Stimulated activated CD8-positive, alpha-beta memory T cell treated with anti-CD3 and anti-CD28 coated beads, Interleukin-7, amount 100 ng/mL, for 48 hours (primary cell): ENCODE measurements around the gene TCP11X1.
"Not testable (repeated sequence)": the region's sequence is repeated elsewhere in the genome, so short reads cannot be mapped to it uniquely, and the experiment has no call there.

Experiments
- DNase-seq, 2 donors: peaks; one replicate each; pipeline ENCODE4 v3.0.0-alpha.2; 2020; ENCODE audit warnings: low read depth in 1 of 2; ENCODE audit errors: extremely low read depth in 1 of 2

Gene TCP11X1

DNA sequence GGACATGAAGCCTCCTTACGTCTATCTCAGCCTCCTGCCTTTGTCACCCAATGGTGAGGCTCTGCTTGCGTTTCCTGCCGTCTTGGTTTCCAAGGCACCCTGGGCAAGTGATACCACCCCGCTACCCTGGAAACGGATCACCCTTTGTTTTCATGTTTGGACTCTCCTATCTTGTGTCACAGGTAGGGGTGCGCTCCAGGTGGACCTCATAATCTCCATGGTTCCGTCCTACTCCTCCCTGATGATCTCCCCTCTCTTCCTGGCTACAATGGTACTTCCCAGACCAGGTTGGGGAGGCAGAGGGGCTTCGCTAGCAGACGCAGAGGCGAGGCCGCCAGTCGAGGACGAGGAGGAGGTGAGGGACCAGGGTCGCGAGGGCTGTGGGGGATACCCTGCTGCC is at the start of gene TCP11X1:
Gene TCP11X1 (plus strand): TSS at position 316 of the 400 bp plus-strand sequence.
- not testable (repeated sequence) for DNase-seq

DNA sequence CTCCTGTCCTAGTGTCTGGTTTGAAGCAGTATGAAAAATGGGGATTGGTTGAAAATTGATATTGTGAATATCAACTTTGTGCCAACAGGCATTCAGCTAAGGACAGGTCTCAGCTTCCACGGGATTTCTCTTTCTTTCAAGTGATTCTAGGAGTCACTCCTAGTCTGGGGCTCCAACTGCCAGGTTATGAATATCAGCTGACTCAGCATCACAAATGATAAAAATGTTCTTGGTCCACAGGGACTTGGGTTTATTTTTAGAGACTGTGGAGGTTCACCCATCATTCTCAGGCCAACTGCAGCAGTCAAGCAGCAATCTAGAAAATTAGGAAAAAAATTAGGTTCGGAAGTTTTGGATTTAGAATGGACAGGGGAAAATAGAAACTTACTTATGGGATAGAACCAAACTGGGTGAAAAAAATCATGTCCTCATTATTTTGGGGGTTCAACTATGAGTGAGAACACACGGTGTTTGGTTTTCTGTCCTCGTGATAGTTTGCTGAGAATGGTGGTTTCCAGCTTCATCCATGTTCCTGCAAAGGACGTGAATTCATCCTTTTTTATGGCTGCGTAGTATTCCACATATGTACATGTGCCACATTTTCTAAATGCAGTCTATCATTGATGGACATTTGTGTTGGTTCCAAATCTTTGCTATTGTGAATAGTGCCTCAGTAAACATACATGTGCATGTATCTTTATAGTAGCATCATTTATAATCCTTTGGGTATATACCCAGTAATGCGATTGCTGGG is 29.0 kb upstream of the TCP11X1 start:
- DNase-seq, result no peak

DNA sequence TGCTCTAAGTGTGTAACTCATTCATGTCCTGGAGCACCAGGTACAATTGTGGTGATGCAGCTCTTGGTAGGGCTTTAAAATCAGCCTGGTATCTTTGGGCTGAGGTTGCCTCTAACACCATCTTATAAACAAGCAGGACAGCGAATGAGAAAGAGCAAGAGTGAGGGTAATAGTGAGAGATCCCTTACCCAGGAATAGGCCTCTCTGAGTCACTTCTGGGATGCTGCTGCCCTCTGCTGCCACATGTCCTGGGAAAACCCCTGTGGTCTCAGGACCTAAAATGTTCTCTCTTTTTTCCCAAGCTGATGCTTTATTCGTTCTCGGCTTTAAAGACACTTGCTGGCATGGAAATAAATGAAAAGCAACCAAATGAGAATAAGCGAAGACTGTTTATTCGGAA is 7.2 kb upstream of the TCP11X1 start:
- DNase-seq, result not testable (repeated sequence)

DNA sequence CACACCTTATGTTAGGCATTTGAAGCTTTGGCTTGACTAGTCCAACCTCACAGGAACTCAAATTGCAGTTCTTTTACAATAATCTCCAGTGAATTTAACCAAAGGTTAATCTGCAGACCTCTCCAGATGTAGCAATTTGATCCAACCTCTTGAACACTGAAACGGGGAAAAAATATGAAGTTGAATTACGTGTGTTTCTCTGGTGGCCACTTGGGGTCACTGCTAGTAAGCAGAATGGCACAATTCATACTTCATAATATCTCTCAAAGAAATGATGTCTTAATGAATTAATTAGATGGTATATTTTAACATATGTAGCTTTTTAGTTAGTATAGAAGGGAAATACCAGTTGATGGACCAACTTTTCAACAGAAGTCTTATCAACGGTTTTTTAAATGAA is 1.4 kb downstream of the TCP11X1 start:
- DNase-seq, result not testable (repeated sequence)

DNA sequence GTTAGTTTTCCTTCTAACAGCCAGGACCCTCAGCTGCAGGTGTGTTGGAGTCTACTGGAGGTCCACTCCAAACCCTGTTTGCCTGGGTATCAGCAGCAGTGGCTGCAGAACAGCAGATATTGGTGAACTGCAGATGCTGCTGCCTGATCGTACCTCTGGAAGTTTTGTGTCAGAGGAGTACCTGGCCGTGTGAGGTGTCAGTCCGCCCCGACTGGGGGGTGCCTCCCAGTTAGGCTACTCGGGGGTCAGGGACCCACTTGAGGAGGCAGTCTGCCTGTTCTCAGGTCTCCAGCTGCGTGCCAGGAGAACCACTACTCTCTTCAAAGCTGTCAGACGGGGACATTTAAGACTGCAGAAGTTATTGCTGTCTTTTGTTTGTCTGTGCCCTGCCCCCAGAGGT is 20.6 kb downstream of the TCP11X1 start:
- DNase-seq, result not testable (repeated sequence)

DNA sequence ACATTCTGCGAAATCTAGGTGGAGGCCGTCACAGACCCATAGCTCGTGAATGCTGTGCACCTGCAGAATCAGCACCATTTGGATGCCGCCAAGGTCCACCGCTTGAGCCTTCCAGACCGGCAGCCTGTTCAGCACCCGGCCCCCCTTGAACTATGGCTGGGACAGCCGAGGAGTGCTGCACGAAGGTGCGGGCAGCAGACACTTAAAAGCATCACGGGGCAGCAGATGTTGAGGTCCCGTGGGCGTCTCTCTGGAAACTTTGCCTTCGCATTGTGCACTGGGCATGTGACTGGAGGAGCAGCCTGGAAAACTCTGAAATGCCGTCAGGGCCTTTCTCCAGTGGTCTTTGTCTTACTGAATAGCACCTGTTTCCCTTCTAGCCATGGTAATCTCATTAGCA is 25.2 kb downstream of the TCP11X1 start:
- not testable (repeated sequence) for DNase-seq

DNA sequence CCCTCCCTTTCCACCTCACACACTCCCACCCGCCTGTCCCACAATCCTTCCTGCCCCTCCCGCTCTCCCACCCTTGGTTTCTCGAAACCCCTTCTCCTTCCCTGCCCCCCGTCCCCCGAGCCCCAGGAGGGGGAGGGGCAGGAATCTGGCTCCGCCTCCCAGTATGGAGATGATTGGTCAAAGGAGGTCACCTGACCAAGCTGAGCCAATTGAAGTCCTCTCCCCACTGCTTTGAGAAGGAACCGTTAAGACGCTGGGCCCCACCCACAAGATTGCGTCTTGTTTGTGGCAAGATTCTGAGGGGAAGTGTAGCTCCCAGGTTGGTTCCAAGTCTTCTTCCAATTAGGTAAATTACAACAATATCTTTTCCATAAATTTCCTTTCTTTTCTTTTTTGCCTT is 31.8 kb downstream of the TCP11X1 start, which contains the start of gene NXF2:
Gene NXF2 (plus strand): TSS at position 275 of the 400 bp plus-strand sequence. CDS start 59,912 bp downstream, outside the sequence.
- not testable (repeated sequence) for DNase-seq

DNA sequence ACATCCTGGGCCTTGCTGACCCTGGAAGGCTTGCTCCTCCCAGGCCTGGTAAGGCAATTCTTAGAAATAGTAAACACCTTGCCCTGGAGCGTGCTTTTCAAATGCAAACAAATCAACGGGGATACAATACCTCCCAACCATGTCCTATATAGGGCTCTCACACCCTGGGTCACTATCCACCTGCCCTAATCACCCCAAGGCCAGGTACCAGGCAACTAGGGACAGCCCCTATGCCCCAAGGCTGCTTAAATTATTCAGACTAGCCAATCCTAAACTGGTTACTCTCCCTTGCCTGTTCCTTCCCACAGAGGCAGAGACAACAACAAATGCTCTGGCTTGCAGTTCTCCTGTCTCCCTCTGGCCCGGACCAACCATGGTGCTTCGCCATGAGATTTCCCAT is 57.1 kb downstream of the TCP11X1 start:
- DNase-seq, result not testable (repeated sequence)
